Right ventricle myocardium superior (tissue), 1 donor: ENCODE data around the gene ATP7B. TPM values are rescaled to one million over a fixed set of nuclear protein-coding genes. Genes with fewer than 3 reads are reported as not detected.
"Not testable (repeated sequence)": the region's sequence is repeated elsewhere in the genome, so short reads cannot be mapped to it uniquely, and the experiment has no call there.

Experiments
- ATAC-seq: fragments of 200-7000 bp; cut with Tn5 transposase; one replicate; pipeline ENCODE4 v1.9.1; 2020; ENCODE audit warnings: mild to moderate bottlenecking; ENCODE audit not compliant: poor library complexity
- DNase-seq: peaks from one replicate; pipeline ENCODE4 v3.0.0-alpha.2; 2020
- intact Hi-C: fragments of 100-400 bp; cut with DNase I; formaldehyde crosslinking; loops from one replicate; pipeline ENCODE4 v1.11.2; 2022
- total RNA-seq: library from RNA; stranded (reverse); fragmentation: NEBNext Ultra II Directional; extraction: Animal tissue kit (Norgen Biotek cat#: 25700); gene quantifications from one replicate; pipeline ENCODE4 v1.2.1, GENCODE V29; 2021
- donor health status: DM: no; HTN: yes; CAD: no; lungs with severe emphysema.

ATP7B gene
- total RNA-seq, 1 donor from 2014 or later: 3.6 TPM

DNA sequence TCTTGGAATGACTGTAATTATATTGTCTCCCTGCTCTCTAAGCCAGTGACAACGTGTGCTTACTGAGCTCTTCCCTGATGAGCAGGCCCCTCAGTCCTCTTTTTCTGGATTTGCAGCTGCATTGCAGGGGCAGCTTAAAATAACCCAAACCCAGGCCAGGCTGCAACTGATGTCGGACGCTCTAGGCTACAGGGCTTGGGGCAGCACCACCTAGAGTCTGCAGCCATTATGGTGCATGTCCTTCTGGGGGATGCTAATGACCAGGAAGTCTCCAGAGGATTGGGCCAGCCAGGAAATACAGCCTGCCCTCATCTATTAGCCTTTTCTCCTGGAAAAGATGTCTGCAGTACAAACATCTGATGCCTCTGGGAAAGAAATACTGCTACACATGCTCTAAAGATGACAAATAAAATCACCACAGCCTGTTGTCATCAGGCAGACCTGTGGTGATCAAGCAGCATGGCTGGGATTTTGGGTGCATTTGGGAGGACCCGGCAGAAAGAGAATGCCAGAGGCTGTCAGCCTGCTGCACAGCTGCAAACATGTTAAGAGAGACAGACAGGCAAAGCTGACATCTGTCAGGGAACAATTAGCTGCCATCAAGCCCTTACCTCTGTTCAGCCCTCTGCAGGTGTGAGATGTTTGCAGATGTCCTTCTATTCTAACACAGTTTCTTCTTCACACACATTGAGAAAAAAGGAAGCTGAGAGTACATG, 97.7 kb downstream of the ATP7B start:
- DNase-seq (no peak), ATAC-seq (no peak)
- intact Hi-C loops: no loop called here

DNA sequence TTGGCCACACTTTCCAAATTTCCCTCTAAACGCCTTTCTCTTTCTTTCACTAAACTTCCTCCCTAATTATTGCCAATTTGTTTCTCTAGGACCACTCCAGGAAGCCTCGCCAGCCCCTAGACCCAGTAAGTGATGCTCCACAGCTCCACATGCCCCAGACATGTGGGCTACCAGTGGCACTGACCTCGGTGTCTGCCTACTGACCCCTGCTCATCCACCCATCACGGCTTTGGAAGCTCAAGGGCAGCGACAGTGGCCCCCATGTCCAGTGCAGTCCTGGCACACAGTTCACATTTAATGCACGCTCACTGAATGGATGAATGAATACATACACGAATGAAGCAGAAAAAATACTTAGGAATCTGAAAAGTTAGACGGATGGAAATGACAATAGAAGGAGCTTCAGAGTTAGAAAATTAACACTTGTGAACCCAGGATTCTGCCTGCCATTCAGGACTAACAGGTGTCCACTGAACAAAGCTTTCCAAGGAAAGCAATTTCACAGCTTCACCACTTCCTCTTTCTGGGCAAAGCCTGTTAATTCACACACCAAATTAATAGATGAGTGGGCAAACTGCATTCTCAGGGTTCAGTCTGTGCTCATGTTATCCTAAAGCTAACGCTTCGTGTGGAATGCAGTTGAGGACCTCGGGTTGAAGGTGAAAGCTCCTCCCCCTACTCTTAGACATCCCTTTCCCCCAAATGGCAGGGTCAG, 98.6 kb downstream of the ATP7B start:
- DNase-seq: no peak
- intact Hi-C loops: no loop called here
- no peak for ATAC-seq

DNA sequence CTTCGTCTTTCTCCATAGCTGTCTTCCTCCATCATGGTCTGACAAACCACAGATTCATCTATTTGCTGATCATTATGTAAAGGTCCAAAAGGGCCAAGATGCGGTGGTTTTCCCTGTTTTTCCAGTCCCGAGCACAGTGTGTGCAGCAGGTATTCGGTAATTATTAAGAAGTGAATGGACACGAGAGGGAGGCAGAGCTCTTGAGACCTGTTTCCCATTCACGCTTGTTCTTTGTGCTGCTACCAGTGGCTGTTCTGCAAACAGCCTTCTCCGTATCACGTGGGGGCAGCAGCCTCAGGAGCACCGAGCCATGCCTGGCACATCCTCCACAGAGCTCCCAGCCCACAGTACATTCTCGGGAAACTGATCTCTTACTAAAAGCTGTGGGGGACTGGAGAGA, 99.2 kb downstream of the ATP7B start:
- ATAC-seq: peak; percentile 36
- intact Hi-C loops: no loop called here
- DNase-seq: no peak

DNA sequence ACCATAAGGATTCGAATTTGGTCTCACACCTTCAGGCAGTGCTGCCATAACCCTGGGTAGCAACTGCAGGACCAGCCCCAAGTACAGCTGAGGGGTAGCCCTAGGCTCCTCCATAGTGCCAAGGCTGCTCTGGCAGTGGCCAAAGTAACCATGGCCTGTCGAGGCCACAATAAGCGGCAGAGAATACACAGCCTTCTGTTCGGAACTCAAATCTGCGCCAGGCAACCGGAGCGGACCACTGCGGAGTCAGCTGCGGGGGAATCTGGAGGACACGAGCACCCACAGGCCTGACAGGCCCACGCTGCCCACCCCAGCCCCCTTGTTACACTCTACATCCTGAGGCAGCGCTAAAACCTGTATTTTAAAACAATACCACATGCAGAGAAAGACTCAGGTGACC, 100.7 kb downstream of the ATP7B start:
- no peak for ATAC-seq

DNA sequence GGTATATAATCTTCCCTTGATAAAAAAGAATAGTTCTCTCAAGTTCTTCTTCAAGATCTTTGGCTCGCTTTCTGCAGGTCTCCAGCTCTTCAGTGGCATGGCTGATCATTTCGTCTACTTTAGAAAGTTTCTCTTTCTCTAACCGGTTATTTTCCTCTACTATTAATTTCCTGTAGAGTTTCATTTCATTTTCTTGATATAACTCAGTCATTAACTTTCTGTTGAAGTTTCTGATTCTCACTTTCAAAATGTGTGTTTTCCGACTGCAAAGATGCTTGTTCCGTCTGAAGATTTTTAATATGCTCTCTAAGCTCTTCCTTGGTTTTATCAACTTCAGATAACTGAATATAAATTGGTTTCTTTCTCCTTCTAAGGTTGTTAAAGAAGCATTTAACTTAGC, 102.0 kb downstream of the ATP7B start:
- ATAC-seq, DNase-seq, intact Hi-C loops: not testable (repeated sequence)

More for the DNA sequence above, 100.7 kb downstream of the ATP7B start:
- intact Hi-C loops: no loop called here
- DNase-seq: no peak

DNA sequence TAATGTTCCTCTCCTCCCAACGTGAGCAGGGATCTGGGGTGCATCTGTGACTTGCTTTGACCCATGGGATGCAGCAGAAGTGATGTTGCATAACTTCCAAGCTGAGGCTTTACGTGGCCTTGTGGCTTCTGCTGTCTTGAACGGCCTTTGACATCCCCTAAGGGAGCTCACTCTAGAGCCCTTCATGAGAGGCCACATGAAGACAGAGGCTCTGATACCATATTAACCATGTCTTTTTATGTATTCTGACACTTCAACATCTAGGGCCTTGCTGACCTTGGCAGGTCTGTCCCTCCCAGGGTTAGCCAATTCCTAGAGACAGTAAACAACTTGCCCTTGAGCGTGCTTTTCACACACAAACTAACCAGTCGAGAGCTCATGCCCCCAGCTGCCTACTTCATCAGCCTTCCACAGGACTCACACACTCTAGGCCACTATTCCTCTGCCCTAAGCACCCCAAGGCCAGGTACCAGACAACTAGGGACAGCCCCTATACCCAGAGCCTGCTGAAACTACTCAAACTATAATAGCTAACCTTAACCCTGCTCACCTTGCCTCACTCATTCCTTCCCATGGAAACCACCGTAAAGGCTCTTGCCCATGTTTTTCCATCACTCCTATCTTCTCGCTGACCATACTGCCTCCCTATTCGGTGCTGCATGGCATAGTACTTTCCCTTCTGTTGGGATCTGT, 104.1 kb downstream of the ATP7B start:
- ATAC-seq (peak; percentile 56), DNase-seq (no peak)
- intact Hi-C loops: no loop called here

DNA sequence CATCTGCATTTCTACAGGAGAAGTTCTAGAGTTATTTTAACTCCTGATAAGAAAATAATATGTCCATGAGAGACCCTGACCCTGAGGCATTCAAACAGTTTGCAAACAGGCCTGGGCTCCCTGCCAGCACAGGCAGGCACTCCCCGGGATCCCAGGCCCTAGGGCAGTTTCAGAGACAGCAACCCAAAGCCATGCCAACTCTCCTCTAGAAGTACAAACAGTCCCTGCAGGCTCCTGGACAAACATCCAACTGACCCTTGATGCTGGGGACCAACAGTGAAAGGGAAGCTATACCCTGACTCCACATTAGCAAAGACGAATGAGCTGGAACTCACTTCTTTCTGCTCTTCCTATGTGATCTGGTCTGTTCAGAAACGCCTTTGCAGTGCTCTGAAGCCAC, 104.7 kb downstream of the ATP7B start:
- ATAC-seq (peak; percentile 91), DNase-seq (no peak)
- intact Hi-C loops: no loop called here

DNA sequence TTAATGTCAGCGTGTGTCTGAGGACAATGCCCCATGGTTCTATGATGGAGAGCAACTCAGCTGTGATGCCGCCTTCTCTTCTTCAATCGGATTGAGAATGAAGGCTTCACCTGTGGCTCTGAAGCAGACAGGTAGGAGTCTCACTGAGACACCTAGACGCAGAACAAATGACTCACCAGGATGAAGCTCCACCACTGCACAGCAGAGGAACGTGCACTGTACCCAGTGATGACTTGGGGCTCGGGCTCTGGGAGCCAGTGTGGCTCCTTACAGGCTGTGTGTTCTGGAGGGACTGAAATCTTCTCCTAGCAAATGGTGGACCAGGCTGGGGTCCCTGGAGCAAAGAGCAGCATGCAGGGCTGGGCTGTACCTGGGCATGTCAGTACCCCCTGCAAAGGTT, 105.5 kb downstream of the ATP7B start:
- ATAC-seq: no peak
- no peak for DNase-seq
- intact Hi-C loops: no loop called here

DNA sequence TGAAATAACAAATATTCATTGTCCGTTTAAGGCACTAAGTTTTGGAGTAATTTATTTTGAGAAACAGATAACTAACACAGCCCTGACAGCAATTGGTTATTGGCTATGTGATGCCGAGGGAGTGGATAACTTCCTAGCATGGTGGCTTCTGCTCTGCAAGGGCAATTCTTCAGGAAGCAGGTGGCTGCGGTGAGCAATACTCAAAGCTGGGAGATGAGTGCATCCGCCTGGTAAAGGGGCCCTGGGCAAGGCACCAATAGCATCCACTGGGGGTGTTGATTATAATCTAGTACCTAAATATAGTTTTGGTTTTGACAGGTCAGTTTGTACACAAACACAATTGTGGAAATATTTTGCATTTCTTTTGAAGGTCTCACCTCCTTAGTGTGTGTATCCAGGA, 108.5 kb downstream of the ATP7B start:
- intact Hi-C loops: no loop called here
- ATAC-seq (no peak), DNase-seq (no peak)

DNA sequence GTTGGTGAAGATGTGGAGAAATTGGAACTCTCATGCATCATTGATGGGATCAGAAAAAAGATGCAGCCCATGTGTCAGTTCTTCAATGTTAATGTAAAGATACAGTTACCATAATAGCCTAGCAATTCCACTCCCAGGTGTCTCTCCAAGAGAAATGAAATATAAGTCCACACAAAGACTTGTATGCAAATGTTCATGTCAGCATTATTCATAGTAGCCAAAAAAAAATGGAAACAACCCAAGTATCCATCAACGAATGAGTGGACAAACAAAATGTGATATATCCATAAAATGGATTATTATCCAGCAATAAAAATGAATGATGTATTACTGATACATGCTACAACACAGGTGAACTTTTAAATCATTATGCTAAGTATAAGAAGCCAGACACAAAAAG, 110.8 kb downstream of the ATP7B start:
- ATAC-seq (no peak), DNase-seq (no peak)
- intact Hi-C loops: no loop called here

DNA sequence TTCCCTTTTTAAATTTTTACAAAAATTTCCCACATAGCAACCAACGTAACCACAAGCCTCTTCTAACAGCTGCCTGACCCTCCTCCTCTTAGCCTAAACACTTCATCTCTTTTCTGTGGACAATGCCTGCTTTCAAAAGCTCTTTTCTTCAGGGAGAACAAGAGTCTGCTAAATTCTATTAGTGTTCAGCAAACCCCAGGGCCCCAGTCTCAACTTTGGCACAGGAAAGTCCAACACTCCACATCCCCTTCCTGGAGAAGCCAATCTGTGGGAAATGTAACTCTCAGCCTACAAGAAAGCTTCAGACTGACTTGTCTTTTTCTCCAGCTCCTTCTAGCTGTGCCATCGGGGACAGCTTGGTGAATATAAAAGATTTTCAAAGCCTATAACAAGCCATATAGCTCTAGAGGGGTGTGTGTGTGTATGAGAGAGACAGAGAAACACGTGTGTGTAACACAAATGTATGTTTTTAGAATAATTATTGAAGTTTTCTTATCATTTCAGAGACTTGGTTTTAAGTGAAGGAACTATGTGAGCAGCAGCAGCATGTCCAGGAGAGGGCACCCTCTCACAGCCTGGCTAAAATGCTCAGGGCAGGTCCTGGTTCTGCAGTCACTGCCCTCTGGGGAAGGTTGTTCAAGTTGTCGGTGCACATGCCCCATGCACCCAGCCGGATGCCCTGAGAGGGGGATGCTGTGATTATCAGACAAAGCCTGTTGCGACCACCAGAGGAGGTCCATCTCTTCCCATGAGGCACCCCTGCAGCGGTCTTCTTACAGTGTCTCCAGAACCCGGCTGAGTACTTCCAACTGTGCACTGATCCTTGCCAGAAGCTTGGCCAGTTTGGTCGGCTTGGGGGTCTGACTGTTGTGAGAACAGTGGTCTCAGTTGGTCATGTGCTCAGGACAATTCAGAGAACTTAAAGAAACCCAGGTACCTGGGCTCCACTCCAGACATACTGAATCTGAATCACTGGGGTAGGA, 115.1 kb downstream of the ATP7B start:
- ATAC-seq: peak; percentile 92
- peak; percentile 62 for DNase-seq
- intact Hi-C loops: loop anchor here (5.0 kb wide), 1 partner anchor 231 kb away; the partner anchor contains the start of gene NEK5

DNA sequence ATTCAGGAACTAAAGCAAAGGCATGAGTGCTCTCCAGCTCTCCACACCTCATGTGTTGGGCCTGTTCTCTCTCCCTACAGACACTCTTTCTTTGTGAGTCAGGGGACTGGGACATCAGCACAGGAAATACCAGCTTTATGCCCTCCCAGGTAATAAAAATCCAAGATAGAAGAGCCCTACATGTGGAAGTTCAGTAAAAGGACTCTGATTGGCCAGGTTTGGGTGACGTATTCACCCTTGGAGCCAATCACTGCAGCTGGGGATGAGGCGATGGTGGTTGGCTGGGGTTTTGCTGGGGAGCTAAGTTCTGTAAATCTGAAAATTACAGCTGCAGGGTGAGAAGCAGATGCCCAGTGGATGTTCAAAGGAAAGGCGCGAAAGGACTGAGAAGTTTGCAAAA, 117.0 kb downstream of the ATP7B start:
- ATAC-seq: no peak
- DNase-seq: no peak
- intact Hi-C loops: no loop called here

DNA sequence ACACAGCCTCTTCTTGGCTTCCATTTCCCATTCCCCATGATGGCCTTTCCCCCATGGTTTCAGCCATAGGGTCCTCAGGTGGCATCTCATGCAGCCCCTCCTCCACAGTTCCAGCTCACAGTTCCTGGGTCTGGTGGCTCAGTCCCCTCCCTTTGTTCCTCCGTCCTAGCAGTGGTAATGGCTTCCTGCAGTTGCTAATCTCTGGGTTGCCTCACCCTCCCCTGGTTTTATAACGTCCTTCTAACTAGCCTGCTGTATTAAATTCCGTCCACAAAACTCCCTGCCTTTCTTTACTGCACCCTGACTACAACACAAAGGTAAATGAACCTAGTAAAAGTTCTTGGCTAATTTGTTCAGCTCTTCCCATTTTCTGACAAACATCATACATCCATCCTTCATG, 118.6 kb downstream of the ATP7B start:
- no peak for ATAC-seq
- intact Hi-C loops: no loop called here

DNA sequence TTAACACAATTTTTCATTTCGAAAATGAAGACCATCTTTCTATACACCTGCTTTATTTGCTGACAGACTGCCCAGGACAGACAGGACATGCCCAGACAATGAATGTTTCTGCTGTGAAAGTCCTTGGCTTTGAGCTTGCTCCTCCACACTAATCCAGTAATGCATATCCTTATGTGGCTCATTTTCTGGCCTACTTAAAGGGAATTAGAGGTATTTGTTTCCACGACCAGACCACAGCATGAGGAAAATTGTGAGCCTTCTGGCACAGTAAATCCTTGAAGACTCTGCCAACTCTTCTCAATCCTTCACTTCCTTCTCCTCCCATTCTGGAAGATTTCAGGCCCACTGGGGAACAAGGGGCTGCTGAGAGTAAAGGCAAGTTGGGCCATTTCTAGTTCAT, 123.8 kb downstream of the ATP7B start:
- intact Hi-C loops: no loop called here
- ATAC-seq (no peak), DNase-seq (no peak)

More for the DNA sequence above, 118.6 kb downstream of the ATP7B start:
- no peak for DNase-seq

DNA sequence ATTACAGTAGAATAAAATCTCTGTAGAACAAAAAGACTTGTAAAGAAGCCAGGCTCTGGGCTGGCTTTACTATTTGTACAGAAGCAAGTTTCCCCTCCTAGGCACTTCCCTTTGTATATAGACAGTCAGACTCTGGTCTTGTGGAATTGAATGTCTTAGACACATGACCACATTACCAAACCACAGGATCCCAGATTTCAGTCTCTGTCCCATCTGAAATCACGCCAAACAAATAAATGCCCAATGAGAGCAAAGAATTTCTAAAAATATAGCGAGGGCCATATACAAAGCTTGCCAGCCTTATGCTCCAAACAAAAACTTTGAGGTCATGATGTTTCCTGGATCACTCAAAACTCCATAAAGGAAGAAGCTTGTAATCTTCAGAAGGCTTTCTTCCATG, 125.6 kb downstream of the ATP7B start:
- intact Hi-C loops: no loop called here
- DNase-seq (no peak), ATAC-seq (no peak)

DNA sequence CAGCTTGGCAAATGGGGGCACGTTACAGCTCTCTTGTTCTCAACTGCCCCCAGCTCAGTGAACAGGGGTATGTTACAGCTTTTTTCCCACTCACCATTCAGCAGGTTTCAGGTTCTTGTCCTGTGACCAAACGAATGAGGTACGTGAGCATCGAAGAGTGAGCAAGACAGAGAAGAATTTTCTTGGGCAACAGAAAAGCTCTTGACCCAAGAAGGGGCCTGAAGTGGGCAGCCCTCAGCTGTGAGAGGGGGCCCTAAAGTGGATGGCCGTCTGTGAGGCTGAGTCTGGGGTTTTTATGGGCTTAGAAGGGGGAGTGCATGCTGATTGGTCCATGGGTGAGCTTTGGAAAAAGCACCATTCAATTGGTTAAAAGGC, 128.0 kb downstream of the ATP7B start:
- ATAC-seq: no peak

More for the DNA sequence above, 128.0 kb downstream of the ATP7B start:
- DNase-seq: no peak
- intact Hi-C loops: no loop called here
